ENCODE data around the gene PBRM1.

DNA sequence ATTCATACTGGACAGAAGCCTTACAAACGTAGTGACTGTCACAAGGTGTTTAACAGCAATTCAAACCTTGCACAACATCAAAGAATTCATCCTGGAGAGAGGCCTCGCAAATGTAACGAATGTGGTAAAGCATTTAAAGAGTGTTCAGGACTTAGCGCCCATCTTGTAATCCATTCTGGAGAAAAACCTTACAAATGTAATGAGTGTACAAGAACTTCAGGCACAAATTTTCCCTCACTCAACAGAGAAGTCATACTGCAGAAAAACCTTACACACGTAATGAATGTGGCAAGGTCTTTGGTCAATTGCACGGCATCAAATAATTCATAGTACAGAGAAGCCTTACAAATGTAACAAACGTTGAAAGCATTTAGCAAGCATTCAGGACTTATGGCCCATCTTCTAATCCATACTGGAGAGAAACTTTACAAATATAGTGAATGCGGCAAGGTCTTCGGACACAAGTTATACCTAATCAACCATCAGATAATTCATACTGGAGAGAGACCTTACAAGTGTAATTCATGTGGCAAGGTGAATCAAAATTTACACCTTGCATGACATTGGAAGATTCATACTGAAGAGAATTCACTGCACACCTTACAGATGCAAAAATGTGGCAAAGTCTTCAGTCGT is 47.7 kb upstream of the PBRM1 start:
- no peak for TF ChIP-seq POLR2A (IDR thresholded peaks at IDR 0.05)
- TF ChIP-seq, protein P1, sequence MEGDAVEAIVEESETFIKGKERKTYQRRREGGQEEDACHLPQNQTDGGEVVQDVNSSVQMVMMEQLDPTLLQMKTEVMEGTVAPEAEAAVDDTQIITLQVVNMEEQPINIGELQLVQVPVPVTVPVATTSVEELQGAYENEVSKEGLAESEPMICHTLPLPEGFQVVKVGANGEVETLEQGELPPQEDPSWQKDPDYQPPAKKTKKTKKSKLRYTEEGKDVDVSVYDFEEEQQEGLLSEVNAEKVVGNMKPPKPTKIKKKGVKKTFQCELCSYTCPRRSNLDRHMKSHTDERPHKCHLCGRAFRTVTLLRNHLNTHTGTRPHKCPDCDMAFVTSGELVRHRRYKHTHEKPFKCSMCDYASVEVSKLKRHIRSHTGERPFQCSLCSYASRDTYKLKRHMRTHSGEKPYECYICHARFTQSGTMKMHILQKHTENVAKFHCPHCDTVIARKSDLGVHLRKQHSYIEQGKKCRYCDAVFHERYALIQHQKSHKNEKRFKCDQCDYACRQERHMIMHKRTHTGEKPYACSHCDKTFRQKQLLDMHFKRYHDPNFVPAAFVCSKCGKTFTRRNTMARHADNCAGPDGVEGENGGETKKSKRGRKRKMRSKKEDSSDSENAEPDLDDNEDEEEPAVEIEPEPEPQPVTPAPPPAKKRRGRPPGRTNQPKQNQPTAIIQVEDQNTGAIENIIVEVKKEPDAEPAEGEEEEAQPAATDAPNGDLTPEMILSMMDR (IDR thresholded peaks at IDR 0.05), result no peak

All from thyroid gland (tissue), 4 donors.